NB4 (cell line): Measurements from ENCODE around the gene PASK.

ENCODE experiments used
- DNase-seq: peaks from one replicate; pipeline ENCODE4 v3.0.0; 2010; ENCODE audit warnings: low read depth
- H3K4me3 ChIP-seq: one replicate; pipeline ENCODE4 v1.5.1; 2011; ENCODE audit warnings: mild to moderate bottlenecking, low read depth, low read length, moderate library complexity
- CTCF ChIP-seq: IDR thresholded peaks from one replicate; pipeline ENCODE4 v1.5.1; 2012; ENCODE audit warnings: low read depth, low read length
- MAX ChIP-seq: IDR thresholded peaks from 2 replicates; pipeline ENCODE4 v1.6.1; 2011; ENCODE audit warnings: low read depth, low read length
- MYC ChIP-seq: IDR thresholded peaks from 2 replicates; pipeline ENCODE4 v1.6.1; 2011; ENCODE audit warnings: low read depth, low read length
- POLR2A ChIP-seq: IDR thresholded peaks from 2 replicates; pipeline ENCODE4 v1.6.1; 2011; ENCODE audit warnings: mild to moderate bottlenecking; ENCODE audit not compliant: insufficient read length; ENCODE audit errors: extremely low read depth

Gene PASK

GRCh38 chr2:241149925-241150659 is 820 bp upstream of the PASK start, which contains the start of gene PPP1R7:
TSS of gene PPP1R7 (plus strand) at chr2:241150467. CDS start at chr2:241150496, 29 bp downstream.
- TF ChIP-seq CTCF (no peak), POLR2A (peak; percentile 47), MYC (no peak), MAX (peak; percentile 34; the same call in 1 of the 2 replicates)
- peak within 1 kb of the TSS; percentile 95 for H3K4me3 ChIP-seq
- DNase-seq, result peak; percentile 97

GRCh38 chr2:241149675-241149924 is 328 bp upstream of the PASK start:
- H3K4me3 ChIP-seq, result peak overlapping the region; percentile 95
- no peak for DNase-seq
- TF ChIP-seq CTCF (no peak), POLR2A (no peak), MAX (no peak), MYC (no peak)

- TF ChIP-seq MAX (no peak), POLR2A (no peak), CTCF (no peak), MYC (no peak)
- DNase-seq, result peak; percentile 33
- H3K4me3 ChIP-seq, result peak overlapping the region; percentile 95
These were observed 1.0 kb downstream of the PASK start for GRCh38 chr2:241148239-241148638.

GRCh38 chr2:241147336-241147735 is 1.9 kb downstream of the PASK start:
- no peak for TF ChIP-seq POLR2A
- TF ChIP-seq MAX, result no peak
- no peak for TF ChIP-seq CTCF
- TF ChIP-seq MYC, result no peak
- H3K4me3 ChIP-seq, result no peak overlapping the region

GRCh38 chr2:241146286-241146685 is 3.0 kb downstream of the PASK start:
- no peak overlapping the region for H3K4me3 ChIP-seq

More at GRCh38 chr2:241147336-241147735, 1.9 kb downstream of the PASK start:
- no peak for DNase-seq

More at GRCh38 chr2:241146286-241146685, 3.0 kb downstream of the PASK start:
- no peak for DNase-seq
- TF ChIP-seq CTCF (no peak), POLR2A (no peak), MYC (no peak), MAX (no peak)
